ENCODE data around the gene CACNG4.

The CACNG4 gene

DNA sequence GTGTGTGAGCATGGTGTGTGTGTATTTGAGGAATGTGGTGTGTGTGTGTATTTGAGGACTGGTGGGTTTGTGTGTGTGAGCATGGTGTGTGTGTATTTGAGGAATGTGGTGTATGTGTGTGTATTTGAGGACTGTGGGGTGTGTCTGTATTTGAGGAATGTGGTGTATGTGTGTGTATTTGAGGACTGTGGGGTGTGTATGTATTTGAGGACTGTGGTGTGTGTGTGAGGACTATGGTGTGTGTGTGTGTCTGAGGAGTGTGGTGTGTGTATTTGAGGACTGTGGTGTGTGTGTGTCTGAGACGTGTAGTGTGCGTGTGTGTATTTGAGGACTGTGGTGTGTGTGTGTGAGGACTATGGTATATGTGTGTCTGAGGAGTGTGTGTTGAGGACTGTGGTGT lies 61.8 kb downstream of the CACNG4 start:
- H3K27ac ChIP-seq = no peak overlapping the region
- no peak for TF ChIP-seq ZFX (IDR thresholded peaks at IDR 0.05)
- TF ChIP-seq, protein P1, sequence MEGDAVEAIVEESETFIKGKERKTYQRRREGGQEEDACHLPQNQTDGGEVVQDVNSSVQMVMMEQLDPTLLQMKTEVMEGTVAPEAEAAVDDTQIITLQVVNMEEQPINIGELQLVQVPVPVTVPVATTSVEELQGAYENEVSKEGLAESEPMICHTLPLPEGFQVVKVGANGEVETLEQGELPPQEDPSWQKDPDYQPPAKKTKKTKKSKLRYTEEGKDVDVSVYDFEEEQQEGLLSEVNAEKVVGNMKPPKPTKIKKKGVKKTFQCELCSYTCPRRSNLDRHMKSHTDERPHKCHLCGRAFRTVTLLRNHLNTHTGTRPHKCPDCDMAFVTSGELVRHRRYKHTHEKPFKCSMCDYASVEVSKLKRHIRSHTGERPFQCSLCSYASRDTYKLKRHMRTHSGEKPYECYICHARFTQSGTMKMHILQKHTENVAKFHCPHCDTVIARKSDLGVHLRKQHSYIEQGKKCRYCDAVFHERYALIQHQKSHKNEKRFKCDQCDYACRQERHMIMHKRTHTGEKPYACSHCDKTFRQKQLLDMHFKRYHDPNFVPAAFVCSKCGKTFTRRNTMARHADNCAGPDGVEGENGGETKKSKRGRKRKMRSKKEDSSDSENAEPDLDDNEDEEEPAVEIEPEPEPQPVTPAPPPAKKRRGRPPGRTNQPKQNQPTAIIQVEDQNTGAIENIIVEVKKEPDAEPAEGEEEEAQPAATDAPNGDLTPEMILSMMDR (conservative IDR thresholded peaks at IDR 0.05) = no peak

DNA sequence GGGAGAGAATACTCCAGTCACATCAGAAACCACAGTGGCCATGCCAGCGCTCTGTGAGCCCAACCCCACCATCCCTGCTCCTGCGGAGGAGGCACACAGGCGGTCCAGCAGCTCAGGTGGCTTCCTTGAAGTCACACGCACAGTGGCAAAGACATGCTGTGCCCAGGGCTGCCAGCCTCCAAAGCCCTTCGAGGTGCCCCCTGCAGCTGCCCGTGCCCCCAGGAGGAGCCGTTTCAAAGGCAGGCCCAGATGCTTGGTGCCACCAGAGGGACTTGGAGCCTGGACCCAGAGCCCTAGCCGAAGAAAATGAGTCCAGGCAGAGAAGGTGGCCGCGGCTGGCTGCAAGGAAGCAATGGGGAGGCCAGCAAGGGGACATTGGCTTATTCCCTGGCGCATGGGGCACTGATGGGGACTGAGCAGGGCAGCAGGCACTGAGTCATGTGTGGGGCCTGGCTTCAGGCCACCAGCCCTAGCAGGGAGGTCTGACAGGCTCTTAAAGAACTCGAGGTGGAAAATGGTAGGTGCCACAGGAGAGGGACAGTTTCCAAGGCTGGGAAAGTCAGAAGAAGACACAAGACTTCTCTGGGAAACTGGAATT lies 62.6 kb downstream of the CACNG4 start:
- TF ChIP-seq, protein P1 (conservative IDR thresholded peaks at IDR 0.05) = no peak
- no peak for TF ChIP-seq ZFX (IDR thresholded peaks at IDR 0.05)
- H3K27ac ChIP-seq = no peak overlapping the region

DNA sequence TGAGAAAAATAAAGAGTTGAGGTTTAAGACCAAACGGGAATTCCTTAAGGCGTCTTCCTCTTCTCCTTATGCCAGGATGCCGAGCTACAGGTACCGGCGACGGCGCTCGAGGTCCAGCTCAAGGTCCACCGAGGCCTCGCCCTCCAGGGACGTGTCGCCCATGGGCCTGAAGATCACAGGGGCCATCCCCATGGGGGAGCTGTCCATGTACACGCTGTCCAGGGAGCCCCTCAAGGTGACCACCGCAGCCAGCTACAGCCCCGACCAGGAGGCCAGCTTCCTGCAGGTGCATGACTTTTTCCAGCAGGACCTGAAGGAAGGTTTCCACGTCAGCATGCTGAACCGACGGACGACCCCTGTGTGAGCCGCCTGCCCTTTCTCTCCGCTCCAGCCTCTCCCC lies 66.1 kb downstream of the CACNG4 start:
- H3K27ac ChIP-seq = no peak overlapping the region
- TF ChIP-seq ZFX (IDR thresholded peaks at IDR 0.05) = no peak
- TF ChIP-seq, protein P1 (conservative IDR thresholded peaks at IDR 0.05) = no peak

DNA sequence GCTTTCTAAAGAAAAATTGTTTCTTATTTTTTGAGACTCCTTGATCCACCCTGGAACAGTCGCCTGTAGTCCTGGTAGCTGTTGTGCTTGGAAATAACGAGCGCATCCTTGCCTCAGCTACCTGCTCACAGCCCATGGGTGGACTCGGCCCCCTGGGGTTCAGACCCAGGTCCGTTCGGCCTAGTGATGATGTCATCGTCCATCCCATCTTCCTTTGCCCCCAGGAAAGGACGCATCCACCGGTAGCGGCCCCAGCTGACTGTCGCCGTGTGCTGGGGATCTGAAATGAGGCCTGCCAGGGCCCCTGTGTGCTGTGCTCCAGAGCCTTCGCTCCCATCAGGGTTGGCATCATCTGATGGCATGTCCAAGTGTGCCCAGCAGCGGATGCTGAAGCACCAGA lies 67.9 kb downstream of the CACNG4 start:
- H3K27ac ChIP-seq = no peak overlapping the region
- TF ChIP-seq, protein P1 (conservative IDR thresholded peaks at IDR 0.05) = no peak
- TF ChIP-seq ZFX (IDR thresholded peaks at IDR 0.05) = no peak

DNA sequence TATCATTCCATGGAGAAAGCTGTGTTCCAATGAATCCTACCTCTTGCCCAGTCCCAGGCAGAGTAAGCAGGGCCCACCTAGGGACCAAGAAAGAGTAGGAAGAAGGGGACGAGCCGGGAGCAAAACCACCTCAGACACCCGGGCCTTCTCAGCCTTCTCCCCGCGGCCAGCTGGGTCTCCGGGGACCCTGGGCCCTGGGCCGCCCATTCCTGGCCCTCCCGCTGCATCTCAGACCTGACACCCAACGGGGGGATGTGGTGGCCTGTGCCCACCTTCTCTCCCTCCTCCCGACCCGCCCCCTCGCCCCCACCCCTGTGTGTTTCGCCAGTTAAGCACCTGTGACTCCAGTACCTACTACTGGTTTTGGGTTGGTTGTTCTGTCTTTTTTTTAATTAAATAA lies 68.5 kb downstream of the CACNG4 start:
- TF ChIP-seq, protein P1 (conservative IDR thresholded peaks at IDR 0.05) = no peak
- no peak for TF ChIP-seq ZFX (IDR thresholded peaks at IDR 0.05)
- H3K27ac ChIP-seq = no peak overlapping the region

DNA sequence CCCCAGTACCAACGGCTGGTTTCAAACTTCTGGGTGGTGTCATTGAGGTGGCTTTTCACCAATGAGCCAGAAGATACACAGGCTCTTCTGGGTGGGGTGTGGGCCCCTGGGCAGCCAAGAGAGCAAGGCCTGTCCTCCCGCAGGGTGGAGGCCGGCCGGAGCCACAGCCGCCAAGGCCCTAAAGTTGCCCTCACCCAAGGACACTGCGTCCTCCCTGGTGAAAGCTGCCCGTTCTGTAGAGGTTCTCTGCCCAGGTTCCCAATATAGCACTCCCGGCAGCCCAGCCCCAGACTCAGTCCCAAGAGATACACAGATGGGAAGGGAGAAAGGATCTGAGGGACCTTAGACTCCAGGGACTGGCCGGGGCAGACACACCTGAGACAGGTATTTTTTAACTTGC lies 69.1 kb downstream of the CACNG4 start:
- no peak for TF ChIP-seq ZFX (IDR thresholded peaks at IDR 0.05)
- TF ChIP-seq, protein P1 (conservative IDR thresholded peaks at IDR 0.05) = no peak
- no peak overlapping the region for H3K27ac ChIP-seq

DNA sequence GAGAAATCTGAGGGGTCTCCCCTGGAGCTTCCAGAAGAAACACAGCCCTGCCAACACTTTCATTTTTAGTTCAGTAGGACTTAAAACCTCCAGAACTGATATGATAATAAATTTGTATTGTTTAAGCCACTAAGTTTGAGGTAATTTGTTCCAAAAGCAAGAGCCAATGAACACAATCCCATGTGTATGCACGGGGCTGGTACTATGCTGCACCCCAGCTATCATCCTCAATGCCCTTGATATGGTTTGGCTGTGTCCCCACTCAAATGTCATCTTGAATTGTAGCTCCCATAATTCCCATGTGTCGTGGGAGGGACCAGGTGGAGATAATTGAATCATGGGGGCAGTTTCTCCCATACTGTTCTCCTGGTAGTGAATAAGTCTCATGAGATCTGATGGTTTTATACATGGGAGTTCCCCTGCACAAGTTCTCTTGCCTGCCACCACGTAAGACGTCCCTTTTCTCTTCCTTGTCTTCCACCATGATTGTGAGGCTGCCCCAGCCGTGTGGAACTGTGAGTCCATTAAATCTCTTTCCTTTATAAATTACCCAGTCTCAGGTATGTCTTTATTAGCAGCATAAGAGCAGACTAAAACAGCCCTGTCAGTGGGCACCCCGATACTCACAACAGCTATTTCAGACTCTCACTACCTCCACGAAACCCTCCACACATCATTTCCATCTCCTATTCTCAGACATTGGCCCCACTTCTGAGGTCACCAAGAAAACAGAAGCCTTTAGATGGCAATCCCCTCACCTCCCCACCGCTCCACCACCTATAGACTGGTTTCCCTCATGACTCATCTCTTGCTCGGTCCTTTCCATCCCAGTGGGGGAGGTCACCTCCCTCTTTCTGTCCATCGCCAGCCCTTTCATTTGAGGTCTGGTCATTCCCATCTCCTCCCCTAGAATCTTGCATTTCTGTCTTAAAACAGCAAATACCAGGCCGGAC lies 70.9 kb downstream of the CACNG4 start:
- no peak overlapping the region for H3K27ac ChIP-seq
- TF ChIP-seq, protein P1 (conservative IDR thresholded peaks at IDR 0.05) = no peak
- TF ChIP-seq ZFX (IDR thresholded peaks at IDR 0.05) = no peak

Measured in C4-2B (cell line).